Vagina (tissue), 2 donors: ENCODE results near the gene MR1.

Experiments
- POLR2A ChIP-seq, 2 donors: fragments of 450-650 bp; IDR thresholded peaks; one replicate each; pipeline ENCODE4 v1.6.1; 2017; ENCODE audit warnings: antibody characterized with exemption in 2 of 2, mild to moderate bottlenecking in 2 of 2, moderate library complexity in 2 of 2
- POLR2AphosphoS5 ChIP-seq, 2 donors: sonication (generic); formaldehyde crosslinking; IDR thresholded peaks; one replicate each; pipeline ENCODE4 v1.9.0; 2017; ENCODE audit warnings: antibody characterized with exemption in 2 of 2, mild to moderate bottlenecking in 2 of 2, low read depth in 1 of 2; ENCODE audit not compliant: insufficient read depth in 1 of 2
- TF ChIP-seq, protein P1 (sequence below), 3 experiments: fragments of 450-650 bp in 2 of 3; fragments of 200-600 bp in 1 of 3; sonication (generic) in 1 of 3; IDR thresholded peaks; one replicate each; pipeline ENCODE4 v1.5.1; 2017 to 2019; ENCODE audit warnings: antibody characterized with exemption in 3 of 3, mild to moderate bottlenecking in 2 of 3, moderate library complexity in 2 of 3

- TF ChIP-seq, protein P1, sequence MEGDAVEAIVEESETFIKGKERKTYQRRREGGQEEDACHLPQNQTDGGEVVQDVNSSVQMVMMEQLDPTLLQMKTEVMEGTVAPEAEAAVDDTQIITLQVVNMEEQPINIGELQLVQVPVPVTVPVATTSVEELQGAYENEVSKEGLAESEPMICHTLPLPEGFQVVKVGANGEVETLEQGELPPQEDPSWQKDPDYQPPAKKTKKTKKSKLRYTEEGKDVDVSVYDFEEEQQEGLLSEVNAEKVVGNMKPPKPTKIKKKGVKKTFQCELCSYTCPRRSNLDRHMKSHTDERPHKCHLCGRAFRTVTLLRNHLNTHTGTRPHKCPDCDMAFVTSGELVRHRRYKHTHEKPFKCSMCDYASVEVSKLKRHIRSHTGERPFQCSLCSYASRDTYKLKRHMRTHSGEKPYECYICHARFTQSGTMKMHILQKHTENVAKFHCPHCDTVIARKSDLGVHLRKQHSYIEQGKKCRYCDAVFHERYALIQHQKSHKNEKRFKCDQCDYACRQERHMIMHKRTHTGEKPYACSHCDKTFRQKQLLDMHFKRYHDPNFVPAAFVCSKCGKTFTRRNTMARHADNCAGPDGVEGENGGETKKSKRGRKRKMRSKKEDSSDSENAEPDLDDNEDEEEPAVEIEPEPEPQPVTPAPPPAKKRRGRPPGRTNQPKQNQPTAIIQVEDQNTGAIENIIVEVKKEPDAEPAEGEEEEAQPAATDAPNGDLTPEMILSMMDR (IDR thresholded peaks at IDR 0.05) = no peak
- TF ChIP-seq POLR2A (IDR thresholded peaks at IDR 0.05) = no peak
- TF ChIP-seq POLR2AphosphoS5 (IDR thresholded peaks at IDR 0.05; ENCODE audit: insufficient read depth in 1 of 2, low read depth in 1 of 2) = no peak
Measured at GRCh38 chr1:181095763-181096184, 62.0 kb downstream of the MR1 start.
